ENCODE measurements around the gene SERPINB7. TPM values are rescaled to one million over a fixed set of nuclear protein-coding genes. Genes with fewer than 3 reads are reported as not detected.

The SERPINB7 gene
- total RNA-seq, 2 experiments from 2014 or later, result not detected

DNA sequence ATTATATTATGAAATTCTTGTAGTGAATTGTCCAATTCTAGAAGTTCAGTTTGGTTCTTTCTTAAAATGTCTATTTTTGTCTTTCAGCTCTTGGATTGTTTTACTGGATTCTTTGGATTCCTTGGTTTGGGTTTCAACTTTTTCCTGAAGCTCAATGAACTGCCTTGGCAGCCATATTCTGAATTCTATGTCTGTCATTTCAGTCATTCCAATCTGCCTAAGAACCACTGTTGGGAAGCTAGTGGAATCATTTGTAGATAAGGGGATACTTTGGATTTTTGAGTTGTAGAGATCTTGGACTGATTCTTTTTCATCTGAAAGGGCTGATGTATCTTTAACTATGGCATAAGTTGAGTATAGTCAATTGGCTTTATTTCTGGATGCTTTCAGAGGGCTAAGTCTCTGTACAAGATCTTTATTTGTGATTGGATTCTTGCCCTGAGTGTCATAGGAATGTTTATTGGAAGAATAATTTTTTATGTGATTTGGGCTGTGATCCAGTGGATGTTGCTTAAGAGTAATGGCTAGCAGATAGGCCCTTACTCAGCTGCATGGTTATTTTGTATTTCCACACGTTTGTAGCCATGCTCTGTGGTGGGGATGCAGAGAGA is 42.3 kb downstream of the SERPINB7 start:
- no peak overlapping the region for H2AFZ ChIP-seq (ENCODE audit: low read length)
- H3K36me3 ChIP-seq (ENCODE audit: insufficient read depth, low read length), result no peaks in the 10 kb centered on the region

DNA sequence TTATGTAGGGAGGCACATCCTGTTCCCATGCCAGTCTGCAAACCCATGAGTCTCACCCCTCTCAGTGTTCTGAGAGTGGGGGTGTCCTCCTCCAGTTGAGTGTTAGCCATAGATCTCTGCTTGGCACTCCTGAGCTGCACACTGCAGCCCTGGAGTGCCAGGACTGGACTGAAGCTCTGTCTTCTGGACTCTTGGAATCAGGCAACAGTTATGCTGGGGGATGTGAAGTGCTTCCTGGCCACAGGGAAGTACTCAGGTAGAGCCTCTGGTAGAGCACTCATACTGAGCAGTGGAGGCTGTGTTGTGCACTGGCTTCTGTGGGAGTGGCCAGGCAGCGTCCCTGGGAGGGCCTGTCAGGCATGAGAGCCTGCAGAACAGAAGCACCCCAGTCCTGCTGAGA is 43.0 kb downstream of the SERPINB7 start:
- Histone ChIP-seq H3K4me3 (ENCODE audit: low read depth, low read length, poor library complexity, severe bottlenecking) (no peak overlapping the region), H3K27ac (ENCODE audit: low read depth, low read length, poor library complexity, severe bottlenecking) (no peak overlapping the region), H3K79me2 (ENCODE audit: insufficient read depth, low read depth, low read length) (no peaks in the 10 kb centered on the region), H3K9me3 (ENCODE audit: low read length) (no peaks in the 10 kb centered on the region), H3K9me2 (ENCODE audit: insufficient read depth, low read length) (no peaks in the 10 kb centered on the region), H3K4me1 (ENCODE audit: insufficient read depth, low read length, poor library complexity, severe bottlenecking) (peaks cover 5% of the 10 kb centered on the region), H3K4me2 (ENCODE audit: low read length) (no peak overlapping the region), H2AFZ (ENCODE audit: low read length) (no peak overlapping the region), H3K36me3 (ENCODE audit: insufficient read depth, low read length) (no peaks in the 10 kb centered on the region), H4K20me1 (ENCODE audit: insufficient read depth, low read length) (no peaks in the 10 kb centered on the region)
- BruUV-seq (replicated peaks), result no TSS peak
- ChIA-PET POLR2A (no interaction called here), CTCF (ENCODE audit: unreplicated experiment) (no interaction called here)
- TF ChIP-seq EZH2phosphoT487 (IDR thresholded peaks at IDR 0.05; ENCODE audit: borderline replicate concordance, low read depth, low read length) (no peak), CTCF (conservative IDR thresholded peaks at IDR 0.05; ENCODE audit: low read length) (no peak)
- intact Hi-C loops (cut with micrococcal nuclease; ENCODE audit: unreplicated experiment), result no loop called here
- no peak for DNase-seq (ENCODE audit: low spot score)

More for the DNA sequence above, 42.3 kb downstream of the SERPINB7 start:
- no peaks in the 10 kb centered on the region for H3K9me3 ChIP-seq (ENCODE audit: low read length)
- ChIA-PET CTCF (ENCODE audit: unreplicated experiment) (no interaction called here), POLR2A (no interaction called here)
- BruUV-seq (replicated peaks), result no TSS peak
- no peak overlapping the region for H3K4me3 ChIP-seq (ENCODE audit: low read depth, low read length, poor library complexity, severe bottlenecking)
- intact Hi-C loops (cut with micrococcal nuclease; ENCODE audit: unreplicated experiment), result no loop called here
- no peaks in the 10 kb centered on the region for H3K79me2 ChIP-seq (ENCODE audit: insufficient read depth, low read depth, low read length)
- no peaks in the 10 kb centered on the region for H3K9me2 ChIP-seq (ENCODE audit: insufficient read depth, low read length)
- TF ChIP-seq CTCF (conservative IDR thresholded peaks at IDR 0.05; ENCODE audit: low read length) (no peak), EZH2phosphoT487 (IDR thresholded peaks at IDR 0.05; ENCODE audit: borderline replicate concordance, low read depth, low read length) (no peak)
- H3K4me2 ChIP-seq (ENCODE audit: low read length), result no peak overlapping the region
- no peak overlapping the region for H3K27ac ChIP-seq (ENCODE audit: low read depth, low read length, poor library complexity, severe bottlenecking)
- no peaks in the 10 kb centered on the region for H4K20me1 ChIP-seq (ENCODE audit: insufficient read depth, low read length)
- H3K4me1 ChIP-seq (ENCODE audit: insufficient read depth, low read length, poor library complexity, severe bottlenecking), result peaks cover 5% of the 10 kb centered on the region
- no peak for DNase-seq (ENCODE audit: low spot score)

DNA sequence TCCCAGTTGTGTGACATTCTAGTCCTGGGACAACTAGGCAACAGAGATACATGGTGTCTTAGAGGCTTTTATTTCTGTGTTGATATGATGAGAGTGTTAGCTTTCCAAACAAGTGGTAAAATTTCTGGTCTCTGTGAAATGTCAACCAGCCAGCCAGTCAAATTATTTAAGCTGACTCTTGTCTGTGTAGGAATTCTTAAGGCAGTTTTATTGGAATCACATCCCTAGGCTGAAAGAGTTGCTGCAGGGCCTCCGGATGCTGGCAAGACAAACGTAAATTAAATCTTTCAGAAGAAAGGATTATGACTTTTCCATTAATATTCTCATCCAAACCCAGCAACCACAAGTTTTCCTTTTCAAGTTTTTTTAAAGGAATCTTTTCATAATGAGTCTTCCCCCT is 44.6 kb downstream of the SERPINB7 start:
- TF ChIP-seq EZH2phosphoT487 (IDR thresholded peaks at IDR 0.05; ENCODE audit: borderline replicate concordance, low read depth, low read length) (no peak), CTCF (conservative IDR thresholded peaks at IDR 0.05; ENCODE audit: low read length) (no peak)
- Histone ChIP-seq H3K4me2 (ENCODE audit: low read length) (no peak overlapping the region), H3K36me3 (ENCODE audit: insufficient read depth, low read length) (no peaks in the 10 kb centered on the region), H3K27ac (ENCODE audit: low read depth, low read length, poor library complexity, severe bottlenecking) (no peak overlapping the region), H2AFZ (ENCODE audit: low read length) (no peak overlapping the region), H3K9me3 (ENCODE audit: low read length) (no peaks in the 10 kb centered on the region), H3K9me2 (ENCODE audit: insufficient read depth, low read length) (no peaks in the 10 kb centered on the region), H3K79me2 (ENCODE audit: insufficient read depth, low read depth, low read length) (no peaks in the 10 kb centered on the region), H4K20me1 (ENCODE audit: insufficient read depth, low read length) (no peaks in the 10 kb centered on the region), H3K4me3 (ENCODE audit: low read depth, low read length, poor library complexity, severe bottlenecking) (no peak overlapping the region), H3K4me1 (ENCODE audit: insufficient read depth, low read length, poor library complexity, severe bottlenecking) (peaks cover under 1% of the 10 kb centered on the region)
- intact Hi-C loops (cut with micrococcal nuclease; ENCODE audit: unreplicated experiment), result no loop called here
- CTCF ChIA-PET (ENCODE audit: unreplicated experiment), result no interaction called here
- no TSS peak for BruUV-seq (replicated peaks)
- POLR2A ChIA-PET, result interaction anchor here (0.9 kb wide), 1 partner anchor 214 kb away, joined by 3 read pairs; no protein-coding TSS in a partner anchor
- no peak for DNase-seq (ENCODE audit: low spot score)

Measured in OCI-LY7 (cell line).